ENCODE measurements around the gene ADAMTS17. TPM values are rescaled to one million over a fixed set of nuclear protein-coding genes. Genes with fewer than 3 reads are reported as not detected.

The ADAMTS17 gene
- total RNA-seq, 1 donor from 2014 or later = 1.5 TPM

DNA sequence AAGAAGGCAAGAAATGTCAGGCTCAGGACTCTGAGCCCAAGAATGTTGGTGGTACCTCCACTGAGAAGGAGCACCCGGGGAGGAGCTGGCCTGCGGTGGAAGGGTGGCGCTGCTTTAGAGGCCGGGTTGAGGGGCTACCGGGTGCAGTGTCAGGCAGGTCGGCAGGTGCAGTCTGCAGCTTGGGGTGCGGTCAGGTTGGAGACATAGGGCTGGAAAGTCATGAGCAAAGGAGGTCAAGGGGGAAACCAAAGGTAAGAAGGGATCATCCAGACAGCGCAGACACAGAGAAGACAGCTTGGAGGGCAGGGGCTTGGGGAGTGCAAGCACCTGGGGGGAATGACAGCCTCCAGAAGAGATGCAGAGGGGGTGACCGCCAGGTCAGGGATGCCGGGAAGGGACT lies 334.2 kb downstream of the ADAMTS17 start:
- peaks cover 6% of the 10 kb centered on the region for H3K9me3 Mint-ChIP-seq (ENCODE audit: unreplicated experiment)

DNA sequence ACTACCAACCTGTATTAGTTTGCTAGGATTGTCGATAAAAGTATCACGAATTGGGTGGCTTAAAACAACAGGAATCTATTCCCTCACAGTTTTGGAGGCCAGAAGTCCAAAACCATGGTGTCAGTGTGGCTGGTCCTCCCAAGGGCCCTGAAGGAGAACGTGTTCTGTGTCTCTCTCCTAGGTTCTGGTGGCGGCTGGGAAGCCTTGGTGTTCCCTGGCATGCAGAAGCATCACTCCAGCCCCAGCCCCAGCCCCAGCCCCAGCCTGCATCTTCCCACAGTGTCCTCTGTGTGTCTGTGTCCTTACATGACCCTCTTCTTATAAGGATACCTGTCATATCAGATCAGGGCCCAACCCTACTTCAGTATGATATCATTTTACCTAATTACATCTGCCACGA lies 336.1 kb downstream of the ADAMTS17 start:
- TF ChIP-seq, protein P1, sequence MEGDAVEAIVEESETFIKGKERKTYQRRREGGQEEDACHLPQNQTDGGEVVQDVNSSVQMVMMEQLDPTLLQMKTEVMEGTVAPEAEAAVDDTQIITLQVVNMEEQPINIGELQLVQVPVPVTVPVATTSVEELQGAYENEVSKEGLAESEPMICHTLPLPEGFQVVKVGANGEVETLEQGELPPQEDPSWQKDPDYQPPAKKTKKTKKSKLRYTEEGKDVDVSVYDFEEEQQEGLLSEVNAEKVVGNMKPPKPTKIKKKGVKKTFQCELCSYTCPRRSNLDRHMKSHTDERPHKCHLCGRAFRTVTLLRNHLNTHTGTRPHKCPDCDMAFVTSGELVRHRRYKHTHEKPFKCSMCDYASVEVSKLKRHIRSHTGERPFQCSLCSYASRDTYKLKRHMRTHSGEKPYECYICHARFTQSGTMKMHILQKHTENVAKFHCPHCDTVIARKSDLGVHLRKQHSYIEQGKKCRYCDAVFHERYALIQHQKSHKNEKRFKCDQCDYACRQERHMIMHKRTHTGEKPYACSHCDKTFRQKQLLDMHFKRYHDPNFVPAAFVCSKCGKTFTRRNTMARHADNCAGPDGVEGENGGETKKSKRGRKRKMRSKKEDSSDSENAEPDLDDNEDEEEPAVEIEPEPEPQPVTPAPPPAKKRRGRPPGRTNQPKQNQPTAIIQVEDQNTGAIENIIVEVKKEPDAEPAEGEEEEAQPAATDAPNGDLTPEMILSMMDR (IDR thresholded peaks at IDR 0.05) = no peak
- Mint-ChIP-seq H3K27ac (ENCODE audit: unreplicated experiment) (no peak overlapping the region), H3K36me3 (ENCODE audit: unreplicated experiment) (no peaks in the 10 kb centered on the region), H3K27me3 (ENCODE audit: unreplicated experiment) (peaks cover under 1% of the 10 kb centered on the region), H3K4me3 (ENCODE audit: unreplicated experiment) (no peak overlapping the region), H3K4me1 (ENCODE audit: unreplicated experiment) (no peaks in the 10 kb centered on the region), H3K9me3 (ENCODE audit: unreplicated experiment) (no peaks in the 10 kb centered on the region)
- no peak for DNase-seq (ENCODE audit: extremely low spot score, unreplicated experiment)

More for the DNA sequence above, 334.2 kb downstream of the ADAMTS17 start:
- Mint-ChIP-seq H3K27me3 (ENCODE audit: unreplicated experiment) (peaks cover 12% of the 10 kb centered on the region), H3K36me3 (ENCODE audit: unreplicated experiment) (no peaks in the 10 kb centered on the region), H3K4me1 (ENCODE audit: unreplicated experiment) (no peaks in the 10 kb centered on the region), H3K4me3 (ENCODE audit: unreplicated experiment) (no peak overlapping the region), H3K27ac (ENCODE audit: unreplicated experiment) (no peak overlapping the region)
- TF ChIP-seq, protein P1 (IDR thresholded peaks at IDR 0.05) = no peak
- DNase-seq (ENCODE audit: extremely low spot score, unreplicated experiment) = no peak

DNA sequence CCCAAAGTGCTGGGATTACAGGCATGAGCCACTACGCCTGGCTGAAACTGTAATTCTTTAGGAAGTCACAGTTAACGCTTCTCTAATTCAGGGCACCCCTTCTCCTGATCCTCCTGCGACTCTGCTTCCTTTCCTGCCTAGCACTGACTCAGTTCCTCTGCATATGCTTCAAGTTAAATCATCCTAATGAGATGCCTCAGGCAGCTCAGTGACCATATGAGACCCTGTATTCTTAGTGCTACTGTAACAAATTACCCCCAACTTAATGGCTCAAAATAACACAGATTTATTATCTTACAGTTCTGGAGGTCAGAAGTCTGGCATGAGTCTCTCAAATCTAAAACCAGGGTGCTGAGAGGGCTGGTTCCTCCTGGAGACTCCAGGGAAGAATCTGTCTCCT lies 336.8 kb downstream of the ADAMTS17 start:
- Mint-ChIP-seq H3K36me3 (ENCODE audit: unreplicated experiment) (no peaks in the 10 kb centered on the region), H3K27ac (ENCODE audit: unreplicated experiment) (no peak overlapping the region), H3K9me3 (ENCODE audit: unreplicated experiment) (no peaks in the 10 kb centered on the region), H3K4me3 (ENCODE audit: unreplicated experiment) (no peak overlapping the region), H3K27me3 (ENCODE audit: unreplicated experiment) (no peaks in the 10 kb centered on the region), H3K4me1 (ENCODE audit: unreplicated experiment) (no peaks in the 10 kb centered on the region)
- TF ChIP-seq, protein P1 (IDR thresholded peaks at IDR 0.05) = no peak
- DNase-seq (ENCODE audit: extremely low spot score, unreplicated experiment) = no peak

DNA sequence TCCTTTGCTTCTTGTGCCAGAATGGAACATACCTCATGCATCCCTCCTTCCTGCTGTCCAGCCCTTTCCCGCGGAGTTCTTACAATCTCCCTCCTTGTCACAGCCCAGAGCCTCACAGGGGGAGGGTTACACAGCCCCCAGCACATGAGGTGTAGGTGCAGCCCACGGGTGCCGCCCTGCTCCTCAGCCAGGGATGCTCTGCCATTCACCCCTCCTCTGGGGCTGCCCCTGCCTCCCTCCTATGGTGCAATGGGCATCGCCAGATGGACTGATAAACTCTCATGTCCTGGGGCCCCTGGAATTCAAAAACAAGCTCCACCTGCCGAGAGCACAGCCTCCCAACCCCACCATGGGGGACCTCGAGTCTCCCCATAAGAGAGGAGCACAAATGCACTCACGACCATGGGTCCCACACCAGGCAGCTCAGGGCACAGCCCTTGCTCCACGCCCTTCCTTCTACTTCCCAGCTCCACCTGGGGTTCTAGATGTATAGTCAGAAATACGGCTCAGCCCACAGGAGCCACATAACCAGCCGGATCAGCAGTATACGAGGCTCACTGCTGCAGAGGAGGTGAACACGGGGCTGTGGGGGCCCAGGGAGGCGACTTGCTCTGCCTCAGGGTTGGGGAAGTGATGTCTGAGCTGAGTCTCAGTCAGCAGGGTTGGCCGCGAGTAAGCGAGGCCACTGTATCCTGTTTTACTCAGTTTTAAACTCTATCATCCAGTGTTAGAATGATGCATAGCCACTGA lies 338.8 kb downstream of the ADAMTS17 start:
- Mint-ChIP-seq H3K27ac (ENCODE audit: unreplicated experiment) (no peak overlapping the region), H3K27me3 (ENCODE audit: unreplicated experiment) (no peaks in the 10 kb centered on the region), H3K4me1 (ENCODE audit: unreplicated experiment) (peaks cover 3% of the 10 kb centered on the region), H3K9me3 (ENCODE audit: unreplicated experiment) (no peaks in the 10 kb centered on the region), H3K4me3 (ENCODE audit: unreplicated experiment) (no peak overlapping the region), H3K36me3 (ENCODE audit: unreplicated experiment) (no peaks in the 10 kb centered on the region)
- TF ChIP-seq, protein P1 (IDR thresholded peaks at IDR 0.05) = no peak
- no peak for DNase-seq (ENCODE audit: extremely low spot score, unreplicated experiment)

DNA sequence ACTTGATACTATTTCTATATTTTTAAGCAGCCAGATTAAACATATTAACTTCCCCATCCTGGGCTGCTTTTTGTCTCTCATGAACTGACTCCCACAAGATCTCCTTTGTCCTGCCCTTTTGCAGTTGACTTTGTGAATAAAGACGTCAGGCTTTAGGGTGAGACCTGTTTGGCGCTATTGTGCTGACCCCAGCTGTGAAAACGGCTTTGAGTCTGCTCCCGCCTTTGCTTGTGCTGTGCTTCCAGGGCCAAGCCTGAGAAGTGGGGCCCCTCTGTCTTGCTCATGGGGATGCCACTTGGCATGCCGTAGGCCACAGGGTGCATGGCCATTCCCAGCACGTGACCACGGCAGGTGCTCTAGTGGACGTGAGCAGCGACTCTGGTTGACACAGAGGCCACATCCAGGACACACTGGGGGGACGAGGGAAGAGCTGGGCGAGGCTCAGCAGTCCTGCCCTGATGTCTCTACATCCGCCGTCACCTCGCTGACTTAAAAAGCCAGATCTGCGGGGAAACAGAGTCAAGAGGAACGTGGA lies 339.6 kb downstream of the ADAMTS17 start:
- peaks cover 3% of the 10 kb centered on the region for H3K4me1 Mint-ChIP-seq (ENCODE audit: unreplicated experiment)
- no peak for DNase-seq (ENCODE audit: extremely low spot score, unreplicated experiment)
- no peak overlapping the region for H3K27ac Mint-ChIP-seq (ENCODE audit: unreplicated experiment)
- no peaks in the 10 kb centered on the region for H3K27me3 Mint-ChIP-seq (ENCODE audit: unreplicated experiment)
- no peaks in the 10 kb centered on the region for H3K36me3 Mint-ChIP-seq (ENCODE audit: unreplicated experiment)
- TF ChIP-seq, protein P1 (IDR thresholded peaks at IDR 0.05) = no peak
- no peak overlapping the region for H3K4me3 Mint-ChIP-seq (ENCODE audit: unreplicated experiment)
- H3K9me3 Mint-ChIP-seq (ENCODE audit: unreplicated experiment) = no peaks in the 10 kb centered on the region

Measured in osteocyte (in vitro differentiated cells).